Measurements from ENCODE around the gene CLIC2.
A peak's percentile ranks its signal among the peaks of the same experiment; 100 is the strongest.
"Not testable (repeated sequence)": the region's sequence is repeated elsewhere in the genome, so short reads cannot be mapped to it uniquely, and the experiment has no call there.

CLIC2 gene

DNA sequence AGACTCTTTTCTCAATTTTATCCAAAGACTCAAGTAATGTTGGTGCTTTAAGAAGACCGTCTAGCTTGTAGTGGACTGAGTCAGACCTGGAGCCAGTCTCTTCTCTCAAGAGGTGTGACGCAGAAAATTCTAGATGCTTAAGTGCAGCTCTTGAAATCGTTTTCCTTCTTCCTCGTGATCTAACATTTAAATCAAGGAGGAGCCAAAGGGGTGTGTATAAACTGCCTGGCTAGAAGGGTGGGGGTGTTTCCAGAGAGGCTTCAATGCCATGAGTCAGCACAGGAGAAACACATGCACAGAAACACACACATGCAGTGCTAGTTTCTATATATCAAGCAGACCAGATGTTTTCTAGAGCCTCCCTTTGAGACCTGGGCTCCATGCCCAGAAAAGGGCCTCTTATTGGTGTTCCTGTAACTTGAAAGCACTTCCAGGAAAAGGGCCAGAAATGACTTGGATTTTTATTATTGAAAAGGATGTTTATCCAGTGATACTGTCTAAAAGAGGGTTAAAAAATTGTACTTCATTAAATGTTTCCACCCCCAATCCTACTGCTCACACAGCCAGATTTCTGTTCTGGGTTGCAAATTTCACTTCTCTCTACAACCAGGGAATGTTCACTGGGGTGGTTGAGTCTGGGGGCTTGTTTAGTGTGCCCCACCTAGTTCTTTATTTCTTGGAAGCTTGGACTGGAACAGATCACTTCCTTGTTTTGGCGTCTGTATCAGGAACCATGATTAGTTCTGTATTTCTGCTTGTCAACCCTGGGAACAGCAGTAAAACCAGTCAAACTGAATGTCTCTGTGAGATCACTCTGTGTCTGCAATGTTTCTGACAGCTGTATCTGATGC is at the start of gene CLIC2:
Gene CLIC2 (minus strand): TSS at position 129 of the 851 bp plus-strand sequence. CDS start 187 bp downstream, outside the sequence.
- DNase-seq (ENCODE audit: low spot score) = no peak

DNA sequence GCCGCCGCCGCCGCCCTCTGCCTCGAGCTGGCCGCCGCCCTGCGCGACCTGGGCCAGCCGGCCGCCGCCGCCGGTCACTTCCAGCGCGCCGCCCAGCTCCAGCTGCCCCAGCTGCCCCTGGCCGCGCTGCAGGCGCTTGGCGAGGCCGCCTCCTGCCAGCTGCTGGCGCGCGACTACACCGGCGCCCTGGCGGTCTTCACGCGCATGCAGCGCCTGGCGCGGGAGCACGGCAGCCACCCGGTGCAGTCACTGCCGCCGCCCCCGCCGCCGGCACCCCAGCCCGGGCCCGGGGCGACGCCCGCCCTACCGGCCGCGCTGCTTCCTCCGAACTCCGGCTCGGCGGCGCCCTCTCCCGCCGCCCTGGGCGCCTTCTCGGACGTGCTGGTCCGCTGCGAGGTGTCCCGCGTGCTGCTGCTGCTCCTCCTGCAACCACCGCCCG is 48.1 kb upstream of the CLIC2 start:
- not testable (repeated sequence) for DNase-seq (ENCODE audit: low spot score)

DNA sequence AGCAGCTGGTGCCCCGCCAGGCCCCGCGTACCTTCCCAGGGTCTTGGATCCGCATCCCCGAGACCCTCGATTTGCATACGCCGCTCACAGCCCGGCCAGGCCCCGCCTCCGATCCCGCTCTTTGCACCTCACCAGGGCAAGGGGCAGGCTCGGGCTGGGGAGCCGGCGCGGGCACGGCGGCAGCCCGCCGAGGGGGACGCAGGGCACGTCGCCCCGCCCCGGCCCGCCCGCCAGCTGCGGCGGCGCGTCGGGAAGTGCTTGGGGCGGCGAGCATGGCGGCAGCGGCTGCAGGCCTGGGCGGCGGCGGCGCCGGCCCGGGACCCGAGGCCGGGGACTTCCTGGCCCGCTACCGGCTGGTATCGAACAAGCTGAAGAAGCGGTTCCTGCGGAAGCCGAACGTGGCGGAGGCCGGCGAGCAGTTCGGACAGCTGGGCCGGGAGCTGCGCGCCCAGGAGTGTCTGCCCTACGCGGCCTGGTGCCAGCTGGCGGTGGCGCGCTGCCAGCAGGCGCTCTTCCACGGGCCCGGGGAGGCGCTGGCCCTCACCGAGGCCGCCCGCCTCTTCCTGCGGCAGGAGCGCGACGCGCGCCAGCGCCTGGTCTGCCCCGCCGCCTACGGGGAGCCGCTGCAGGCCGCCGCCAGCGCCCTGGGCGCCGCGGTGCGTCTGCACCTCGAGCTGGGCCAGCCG is 47.6 kb upstream of the CLIC2 start, which contains the start of gene F8A2:
Gene F8A2 (plus strand): TSS at position 253 of the 686 bp plus-strand sequence. CDS start 20 bp downstream, at position 273.
- DNase-seq (ENCODE audit: low spot score) = not testable (repeated sequence)

DNA sequence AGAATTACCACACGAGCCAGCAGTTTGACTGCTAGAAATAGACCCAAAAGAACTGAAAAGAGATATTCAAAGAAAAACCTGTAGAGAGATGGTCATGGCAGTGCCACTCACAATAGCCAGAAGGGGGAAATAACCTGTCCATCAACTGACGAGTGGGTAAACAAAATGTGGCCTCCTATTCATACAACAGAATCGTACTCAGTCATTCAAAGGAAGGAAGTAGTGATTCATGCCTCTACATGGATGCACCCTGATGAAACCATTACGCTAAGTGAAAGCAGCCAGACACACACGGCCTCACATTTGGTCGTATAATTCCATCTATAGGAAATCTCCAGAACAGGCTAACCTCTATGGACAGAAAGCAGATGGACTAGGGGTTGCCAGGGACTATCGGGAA is 45.4 kb upstream of the CLIC2 start:
- DNase-seq (ENCODE audit: low spot score) = not testable (repeated sequence)

DNA sequence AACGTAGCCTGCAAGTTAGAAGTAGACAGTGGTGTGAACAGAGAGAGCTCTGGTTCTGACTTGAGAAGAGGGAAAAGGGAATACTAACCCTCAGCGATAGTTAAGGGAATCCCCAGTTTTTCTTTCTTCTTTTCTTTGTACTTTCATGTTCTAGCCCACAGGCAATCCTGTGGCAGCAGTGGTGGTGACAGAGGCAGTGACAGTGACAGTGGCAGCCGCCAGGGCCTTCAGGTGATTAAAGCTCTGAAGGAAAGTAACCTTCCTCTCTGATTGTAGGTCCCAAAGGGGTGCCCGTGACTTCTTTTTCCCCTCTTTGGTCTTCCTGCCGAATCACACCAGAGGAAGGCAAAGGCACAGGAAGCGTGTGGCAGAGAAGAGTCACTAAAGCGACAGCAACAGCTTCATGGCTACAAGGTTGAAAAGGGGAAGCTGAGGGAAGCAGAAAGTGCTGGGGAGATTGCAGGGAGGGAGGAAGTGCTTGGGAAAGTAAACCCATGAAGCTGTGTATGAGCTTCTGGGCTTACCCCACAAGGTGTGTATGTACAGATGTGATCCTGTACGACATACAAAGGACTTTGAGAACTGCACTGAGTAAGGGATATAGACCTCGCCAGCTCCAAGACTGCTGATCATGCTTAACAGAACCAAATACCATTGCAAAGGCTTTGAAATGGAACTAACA is 39.5 kb upstream of the CLIC2 start:
- not testable (repeated sequence) for DNase-seq (ENCODE audit: low spot score)

DNA sequence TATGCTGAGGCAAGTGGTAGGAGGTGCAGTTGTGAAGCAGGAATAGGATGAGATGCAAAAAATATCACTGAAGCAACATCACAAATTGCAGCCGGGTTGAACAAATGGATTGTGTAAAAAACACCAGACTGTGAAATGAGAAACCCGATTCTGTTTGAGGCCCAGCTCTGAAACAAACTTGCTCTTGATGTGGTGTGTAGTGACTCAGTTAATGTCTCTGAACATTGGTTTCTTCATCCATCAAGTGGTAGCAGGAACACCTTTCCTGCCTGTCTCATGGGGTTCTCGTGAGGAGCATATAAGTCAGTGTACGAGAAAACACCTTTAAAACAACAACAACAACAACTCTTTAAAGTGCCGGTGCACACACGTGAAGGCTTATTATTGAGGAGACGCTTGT is 29.3 kb upstream of the CLIC2 start:
- DNase-seq (ENCODE audit: low spot score) = not testable (repeated sequence)

DNA sequence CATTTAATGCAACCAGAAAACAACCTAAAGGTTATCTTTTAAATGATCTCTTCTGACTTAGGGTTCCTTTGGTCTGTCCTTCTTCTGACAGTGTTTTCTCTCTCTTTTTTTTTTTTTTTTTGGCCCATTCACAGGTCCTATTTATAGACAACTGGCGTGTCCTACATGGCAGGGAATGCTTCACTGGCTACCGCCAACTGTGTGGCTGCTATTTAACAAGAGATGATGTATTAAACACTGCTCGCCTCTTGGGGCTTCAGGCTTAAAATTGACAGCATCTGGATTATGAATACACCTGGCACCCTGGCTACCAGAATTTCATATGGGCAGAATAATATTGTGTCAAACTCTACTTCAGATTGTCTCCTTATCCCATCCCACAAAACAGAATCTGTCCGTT is 15.0 kb upstream of the CLIC2 start:
- not testable (repeated sequence) for DNase-seq (ENCODE audit: low spot score)

DNA sequence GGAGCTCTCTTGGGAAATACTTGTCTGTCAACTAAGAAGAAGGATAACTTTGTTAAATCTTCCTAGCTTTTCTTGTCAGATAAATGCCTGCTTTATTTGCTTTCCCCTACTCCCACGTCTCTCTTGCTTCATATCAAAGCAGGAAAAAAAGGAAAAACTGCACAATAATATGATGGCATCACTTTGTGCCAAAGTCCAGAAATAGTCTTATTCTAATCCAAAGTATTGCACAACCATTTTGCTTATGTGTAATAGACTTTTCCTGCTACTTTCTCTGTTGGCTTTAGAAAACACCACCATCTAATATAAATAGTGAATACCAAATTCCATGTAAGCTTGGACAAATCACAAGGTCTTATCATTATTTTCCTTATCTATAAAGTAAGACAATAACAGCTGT is 11.3 kb upstream of the CLIC2 start:
- not testable (repeated sequence) for DNase-seq (ENCODE audit: low spot score)

DNA sequence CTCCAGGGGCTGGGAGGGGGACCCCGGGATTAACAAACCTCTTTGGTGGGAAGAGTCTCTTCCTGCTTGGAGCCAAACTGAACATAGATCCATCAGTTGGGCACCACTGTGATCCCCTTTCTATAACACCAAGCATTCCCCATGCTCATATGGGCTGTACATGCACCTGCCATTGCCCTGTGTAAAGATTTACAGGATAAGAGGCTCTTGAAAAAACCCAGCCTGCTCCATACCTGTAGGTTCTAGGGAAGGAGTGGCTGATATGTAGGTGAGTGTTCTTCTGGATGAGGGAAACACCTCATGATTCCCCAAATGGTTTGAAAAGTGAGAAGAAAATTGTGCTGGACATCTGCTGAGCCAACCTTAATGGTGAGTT is 911 bp upstream of the CLIC2 start:
- DNase-seq (ENCODE audit: low spot score) = not testable (repeated sequence)

DNA sequence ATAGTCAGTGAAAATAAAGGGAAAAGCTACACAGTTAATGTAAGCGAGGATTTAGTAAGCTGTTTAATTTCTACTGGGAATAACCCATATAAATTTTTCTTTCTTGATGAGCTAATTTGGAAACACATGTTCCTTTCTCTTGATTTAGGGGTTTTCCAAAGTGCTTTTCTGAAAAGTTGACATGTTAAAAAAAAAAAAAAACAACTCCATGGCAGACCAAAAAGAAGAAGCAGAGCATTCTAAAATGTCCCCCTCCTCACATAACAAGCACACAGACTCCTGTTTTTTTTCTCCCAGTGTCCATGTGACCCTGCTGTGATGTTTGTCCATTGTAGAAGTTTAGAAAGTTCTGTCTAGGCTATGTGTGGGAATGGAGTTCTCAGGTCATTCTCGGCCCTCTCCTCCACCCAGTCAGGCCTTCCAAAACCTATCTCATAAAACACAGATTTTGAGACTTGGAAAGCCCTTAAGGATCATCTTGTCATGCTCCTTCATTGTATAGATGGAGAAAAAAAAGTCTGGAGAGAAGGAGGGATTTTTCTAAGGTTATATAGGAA is 792 bp downstream of the CLIC2 start:
- no peak for DNase-seq (ENCODE audit: low spot score)

DNA sequence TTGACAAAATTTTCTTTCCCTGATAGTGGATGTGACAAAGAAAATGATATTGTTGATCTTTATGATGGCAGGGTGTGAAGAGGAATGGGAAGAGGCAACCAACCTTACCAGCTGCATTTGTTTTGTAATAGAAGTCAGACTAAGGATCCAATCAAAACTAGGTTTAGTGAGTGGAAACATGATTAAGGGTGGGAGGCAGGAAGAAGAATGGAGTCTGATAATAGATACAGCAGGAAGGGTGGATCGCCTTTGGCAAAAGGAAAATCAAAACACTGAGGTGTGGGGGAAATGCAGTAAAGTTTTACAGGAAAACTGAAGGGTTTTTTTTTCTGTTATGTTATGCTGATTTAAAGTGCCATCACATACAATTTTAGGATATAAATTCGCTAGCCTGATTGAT is 3.4 kb downstream of the CLIC2 start:
- DNase-seq (ENCODE audit: low spot score) = no peak

DNA sequence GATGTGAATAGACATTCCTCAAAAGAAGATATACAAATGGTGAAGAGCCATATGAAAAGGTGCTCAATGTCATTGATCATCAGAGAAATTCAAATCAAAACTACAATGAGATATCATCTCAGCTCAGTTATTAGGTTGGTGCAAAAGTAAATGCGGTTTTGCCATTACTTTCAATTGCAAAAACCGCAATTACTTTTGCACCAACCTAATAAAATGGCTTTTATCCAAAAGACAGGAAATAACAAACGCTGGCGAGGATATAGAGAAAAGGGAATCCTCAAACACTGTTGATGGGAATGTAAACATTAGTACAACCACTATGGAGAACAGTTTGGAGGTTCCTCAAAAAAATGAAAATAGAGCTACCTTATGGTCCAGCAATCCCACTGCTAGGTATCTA is 5.1 kb downstream of the CLIC2 start:
- no peak for DNase-seq (ENCODE audit: low spot score)

DNA sequence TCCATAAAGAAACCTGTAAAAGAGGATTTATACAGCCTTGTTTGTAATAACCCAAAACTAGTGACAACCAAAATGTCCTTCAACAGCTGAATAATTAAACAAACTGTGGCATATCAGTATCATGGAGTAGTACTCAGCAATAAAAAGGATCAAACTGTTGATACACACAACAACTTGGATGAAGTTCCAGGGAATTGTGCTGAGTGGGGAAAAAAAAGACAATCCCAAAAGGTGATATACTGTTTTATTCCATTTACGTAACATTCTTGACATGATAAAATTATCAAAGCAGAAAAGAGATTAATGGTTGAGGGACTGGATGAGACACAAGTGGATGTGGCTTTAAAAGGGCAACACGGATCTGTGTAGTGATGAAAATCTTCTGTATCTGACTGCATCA is 7.8 kb downstream of the CLIC2 start:
- no peak for DNase-seq (ENCODE audit: low spot score)

DNA sequence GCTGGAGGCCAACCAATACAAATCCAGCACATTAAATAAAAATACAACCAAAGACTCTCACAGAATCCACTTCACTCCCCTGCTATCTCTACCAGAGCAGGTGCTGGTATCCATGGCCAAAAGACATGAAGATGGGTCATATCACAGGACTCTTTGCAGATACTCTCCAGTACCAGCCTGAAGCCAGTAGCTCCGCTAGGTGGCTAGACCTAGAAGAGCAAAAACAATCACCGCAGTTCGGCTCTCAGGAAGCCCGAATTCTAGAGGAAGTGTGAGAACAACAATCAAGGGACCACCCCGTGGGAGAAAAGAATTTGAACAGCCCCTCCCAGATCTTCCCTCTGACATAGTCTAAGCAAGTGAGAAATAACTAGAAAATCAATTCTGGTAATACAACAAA is 20.2 kb downstream of the CLIC2 start:
- no peak for DNase-seq (ENCODE audit: low spot score)

DNA sequence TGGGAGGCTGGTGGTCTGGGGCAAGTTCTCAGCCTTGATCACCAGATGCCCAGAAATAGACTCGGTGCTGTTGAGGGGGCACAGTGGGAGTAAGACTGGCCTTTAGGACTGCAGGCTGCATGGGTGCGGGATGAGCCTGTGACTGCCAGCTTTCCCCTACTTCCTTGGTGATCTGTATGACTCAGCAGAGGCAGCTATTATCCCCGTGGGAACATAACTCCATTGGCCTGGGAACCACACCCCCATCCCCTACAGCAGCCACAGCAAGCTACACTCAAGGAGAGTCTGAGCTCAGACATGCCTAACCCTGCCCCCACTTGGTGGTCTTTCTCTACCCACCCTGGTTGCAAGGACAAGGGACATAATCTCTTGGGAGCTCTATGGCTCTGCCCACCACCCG is 20.6 kb downstream of the CLIC2 start:
- peak; percentile 21 for DNase-seq (ENCODE audit: low spot score)

DNA sequence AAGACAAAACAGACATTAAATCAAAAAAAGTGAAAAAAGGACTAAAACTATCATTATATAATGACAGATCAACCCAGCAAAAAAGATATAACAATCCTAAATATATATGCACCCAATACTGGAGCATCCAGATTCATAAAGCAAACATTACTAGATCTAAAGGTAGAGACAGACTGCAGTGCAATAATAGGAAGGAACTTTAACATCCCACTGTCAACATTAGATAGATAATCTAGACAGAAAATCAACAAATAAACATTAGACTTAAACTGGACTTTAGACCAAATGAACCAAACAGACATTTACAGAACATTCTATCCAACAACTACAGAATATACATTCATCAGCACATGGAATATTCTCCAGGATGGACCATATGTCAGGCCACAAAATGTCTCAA is 40.6 kb downstream of the CLIC2 start:
- DNase-seq (ENCODE audit: low spot score) = no peak

DNA sequence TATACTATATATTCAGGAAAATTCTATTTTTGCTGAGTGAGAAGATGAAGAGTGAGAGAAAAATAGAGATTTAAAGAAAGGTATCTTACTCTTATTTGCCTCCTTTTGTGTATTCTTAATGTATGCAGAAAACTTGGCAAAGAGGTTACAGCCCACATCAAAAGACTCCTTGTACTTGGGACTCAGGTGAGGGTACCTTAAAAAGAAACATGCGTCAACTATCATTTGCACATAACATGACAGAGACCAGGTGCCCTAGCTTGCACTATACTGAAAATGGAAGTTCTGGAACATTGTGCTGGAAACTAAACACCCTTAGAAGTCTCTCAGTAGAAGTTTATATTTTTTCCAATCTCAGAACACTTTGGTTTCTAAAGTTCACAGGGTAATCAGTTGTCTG is 54.5 kb downstream of the CLIC2 start:
- no peak for DNase-seq (ENCODE audit: low spot score)

DNA sequence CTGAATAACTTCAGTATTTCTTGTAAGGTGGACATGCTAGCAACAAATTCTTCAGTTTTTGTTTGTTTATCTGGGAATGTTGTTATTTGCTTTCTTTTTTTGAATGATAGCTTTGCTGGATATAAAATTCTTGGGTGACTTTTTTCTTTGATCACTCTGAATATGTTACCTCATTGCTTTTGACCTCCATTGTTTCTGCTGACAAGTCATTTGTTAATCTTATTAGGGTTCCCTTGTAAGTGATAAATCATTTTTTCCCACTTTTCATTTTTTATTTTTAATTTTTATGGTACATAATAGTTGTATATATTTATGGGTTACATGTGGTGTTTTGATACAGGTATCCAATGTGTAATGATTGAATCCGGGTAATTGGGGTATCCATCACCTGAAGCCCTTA is 63.4 kb downstream of the CLIC2 start:
- no peak for DNase-seq (ENCODE audit: low spot score)

DNA sequence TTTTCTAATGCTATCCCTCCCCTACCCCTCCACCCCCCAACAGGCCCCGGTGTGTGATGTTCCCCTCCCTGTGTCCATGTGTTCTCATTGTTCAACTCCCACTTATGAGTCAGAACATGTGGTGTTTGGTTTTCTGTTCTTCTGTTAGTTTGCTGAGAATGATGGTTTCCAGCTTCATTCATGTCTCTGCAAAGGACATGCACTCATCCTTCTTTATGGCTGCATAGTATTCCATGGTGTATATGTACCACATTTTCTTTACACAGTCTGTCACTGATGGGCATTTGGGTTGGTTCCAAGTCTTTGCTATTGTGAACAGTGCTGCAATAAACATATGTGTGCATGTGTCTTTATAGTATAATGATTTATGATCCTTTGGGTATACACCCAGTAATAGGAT is 66.4 kb downstream of the CLIC2 start:
- not testable (repeated sequence) for DNase-seq (ENCODE audit: low spot score)

DNA sequence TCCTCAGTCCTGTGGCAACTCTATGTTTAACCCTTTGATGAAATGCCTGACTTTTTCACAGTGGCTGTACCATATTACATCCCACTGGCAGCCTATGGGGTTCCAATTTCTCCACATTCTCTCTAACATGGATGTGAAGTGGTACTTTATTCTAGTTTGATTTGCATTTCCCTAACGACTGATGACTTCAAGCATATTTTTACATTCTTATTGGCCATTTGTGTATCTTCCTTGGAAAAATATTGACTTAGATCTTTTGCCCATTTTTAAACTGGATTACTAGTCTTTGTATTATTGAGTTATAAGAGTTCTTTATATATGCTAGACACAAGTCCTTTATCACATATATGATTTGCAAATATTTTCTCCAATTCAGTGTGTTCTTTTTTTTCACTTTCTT is 68.0 kb downstream of the CLIC2 start:
- DNase-seq (ENCODE audit: low spot score) = no peak

DNA sequence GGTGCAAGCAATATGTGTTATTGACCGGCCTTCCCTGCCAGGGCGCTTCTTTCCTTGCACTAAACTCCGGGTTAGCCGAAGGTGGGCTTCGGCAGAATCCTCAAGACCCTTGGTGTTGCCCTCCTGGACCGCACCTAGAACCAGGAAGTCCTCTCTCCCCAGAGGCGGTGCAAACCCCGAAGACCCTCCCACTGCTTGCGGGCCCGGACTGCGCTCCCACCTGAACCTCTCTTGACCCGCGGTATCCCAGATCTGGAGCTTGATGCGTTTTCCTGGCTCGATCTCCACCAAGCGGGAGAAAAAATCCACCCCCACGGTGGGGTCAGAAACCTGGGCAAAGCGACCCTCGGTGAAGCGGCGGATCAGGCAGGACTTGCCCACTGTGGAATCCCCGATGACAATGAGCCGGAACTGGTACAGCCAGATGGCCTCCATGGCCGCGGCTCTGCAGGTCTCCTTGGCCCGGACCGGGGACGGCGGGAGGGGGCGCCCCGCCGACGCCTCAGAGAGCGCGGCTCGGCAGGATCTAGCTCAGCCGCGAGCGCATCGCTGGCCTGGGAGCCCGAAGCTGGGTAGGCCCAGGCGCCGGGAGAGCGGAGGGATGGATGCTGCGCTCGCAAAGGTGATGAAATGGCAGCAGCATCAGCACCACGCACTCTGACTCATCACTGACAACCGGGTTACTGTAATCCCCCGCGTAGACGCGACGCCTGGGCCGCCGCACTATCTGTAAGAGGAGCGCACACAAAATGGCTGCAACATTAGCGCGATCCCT is 70.4 kb downstream of the CLIC2 start, which contains the start of gene RAB39B:
Gene RAB39B (minus strand): TSS at position 638 of the 775 bp plus-strand sequence. CDS start 203 bp downstream, at position 435.
- peak; percentile 60 for DNase-seq (ENCODE audit: low spot score)
